Ovary (tissue), 3 donors: ENCODE results near the gene MYCBPAP.

ENCODE experiments used
- CTCF ChIP-seq, 3 donors: fragments of 450-650 bp in 2 of 3; fragments of 200-600 bp in 1 of 3; IDR thresholded peaks; one replicate each; pipeline versions ENCODE4 v1.5.1 to v1.8.0; 2016 to 2022; ENCODE audit warnings: antibody characterized with exemption in 3 of 3, mild to moderate bottlenecking in 1 of 3
- EP300 ChIP-seq: sonication (generic); formaldehyde crosslinking; IDR thresholded peaks from one replicate; pipeline ENCODE4 v1.6.1; 2017; ENCODE audit warnings: antibody characterized with exemption
- POLR2A ChIP-seq: fragments of 450-650 bp; IDR thresholded peaks from one replicate; pipeline ENCODE4 v1.6.1; 2017; ENCODE audit warnings: antibody characterized with exemption, mild to moderate bottlenecking, moderate library complexity
- donor health status: DM: no; HTN: no; CAD: no.

- no peak for TF ChIP-seq CTCF (IDR thresholded peaks at IDR 0.05)
- TF ChIP-seq EP300 = no peak
- no peak for TF ChIP-seq POLR2A
These were observed 62.3 kb downstream of the MYCBPAP start for GRCh38 chr17:50570528-50570927.
